ENCODE results near the gene WDR81.

WDR81 gene

GRCh38 chr17:1752425-1753262 lies 28.1 kb downstream of the WDR81 start:
- no peak for TF ChIP-seq CTCF (conservative IDR thresholded peaks at IDR 0.05; ENCODE audit: low read length)
- H3K4me3 ChIP-seq (ENCODE audit: low read length), result no peak overlapping the region
- no peak for DNase-seq (ENCODE audit: low read depth)

- no peak for DNase-seq (ENCODE audit: low read depth)
- no peak for TF ChIP-seq CTCF (conservative IDR thresholded peaks at IDR 0.05; ENCODE audit: low read length)
- H3K4me3 ChIP-seq (ENCODE audit: low read length), result no peak overlapping the region
These were observed 29.4 kb downstream of the WDR81 start for GRCh38 chr17:1753767-1754429.

GRCh38 chr17:1754430-1755112 lies 30.1 kb downstream of the WDR81 start:
- no peak overlapping the region for H3K4me3 ChIP-seq (ENCODE audit: low read length)
- no peak for TF ChIP-seq CTCF (conservative IDR thresholded peaks at IDR 0.05; ENCODE audit: low read length)
- no peak for DNase-seq (ENCODE audit: low read depth)

- DNase-seq (ENCODE audit: low read depth), result no peak
- no peak for TF ChIP-seq CTCF (conservative IDR thresholded peaks at IDR 0.05; ENCODE audit: low read length)
- no peak overlapping the region for H3K4me3 ChIP-seq (ENCODE audit: low read length)
These were observed 30.8 kb downstream of the WDR81 start for GRCh38 chr17:1755252-1755826.

- H3K4me3 ChIP-seq (ENCODE audit: low read length), result no peak overlapping the region
- TF ChIP-seq CTCF (conservative IDR thresholded peaks at IDR 0.05; ENCODE audit: low read length), result no peak
- DNase-seq (ENCODE audit: low read depth), result no peak
These were observed 31.3 kb downstream of the WDR81 start for GRCh38 chr17:1755827-1756262.

- DNase-seq (ENCODE audit: low read depth), result no peak
- TF ChIP-seq CTCF (conservative IDR thresholded peaks at IDR 0.05; ENCODE audit: low read length), result no peak
- no peak overlapping the region for H3K4me3 ChIP-seq (ENCODE audit: low read length)
These were observed 34.3 kb downstream of the WDR81 start for GRCh38 chr17:1758807-1759206.
